Measurements from ENCODE around the gene HDAC4. TPM values are rescaled to one million over a fixed set of nuclear protein-coding genes. Genes with fewer than 3 reads are reported as not detected.

HDAC4 gene
- total RNA-seq, 1 experiment from 2014 or later, result 32.0 TPM

GRCh38 chr2:239118264-239118663, 282.6 kb downstream of the HDAC4 start:
- no peak for TF ChIP-seq CTCF (conservative IDR thresholded peaks at IDR 0.05)
- H3K36me3 Mint-ChIP-seq (ENCODE audit: insufficient read depth in 1 of 3, low read depth in 3 of 3), result no peaks in the 10 kb centered on the region; a peak in 2 of 7 replicates
- Histone ChIP-seq H3K23ac (ENCODE audit: insufficient read length, low read depth, low read length) (no peak overlapping the region), H3K14ac (ENCODE audit: insufficient read depth, low read length) (no peak overlapping the region), H2AFZ (ENCODE audit: low read length) (no peak overlapping the region), H2BK5ac (ENCODE audit: insufficient read length, low read length) (no peak overlapping the region), H2BK120ac (ENCODE audit: low read depth, low read length, poor library complexity, severe bottlenecking) (no peak overlapping the region), H2BK20ac (ENCODE audit: low read depth, low read length, poor library complexity, severe bottlenecking) (no peak overlapping the region), H4K91ac (ENCODE audit: insufficient read length, low read depth, low read length) (no peak overlapping the region), H4K5ac (ENCODE audit: insufficient read length, low read depth, low read length) (no peak overlapping the region), H2BK12ac (ENCODE audit: insufficient read length, low read depth, low read length) (no peak overlapping the region), H3K56ac (ENCODE audit: insufficient read length, low read depth, low read length) (no peak overlapping the region), H3K79me2 (ENCODE audit: insufficient read depth, low read length) (no peaks in the 10 kb centered on the region), H3K9me3 (ENCODE audit: control insufficient read depth, low read depth, low read length) (no peaks in the 10 kb centered on the region), H3K9ac (ENCODE audit: extremely low read depth, insufficient read length, low read length) (no peak overlapping the region), H3K79me1 (ENCODE audit: insufficient read depth, low read depth, low read length, poor library complexity, severe bottlenecking) (no peaks in the 10 kb centered on the region), H3K27ac (ENCODE audit: insufficient read length, low read depth, low read length) (no peak overlapping the region), H4K20me1 (ENCODE audit: control insufficient read depth, insufficient read depth, insufficient read length) (no peaks in the 10 kb centered on the region), H3K18ac (ENCODE audit: insufficient read length, low read depth, low read length) (no peak overlapping the region), H2BK15ac (ENCODE audit: low read depth, low read length) (no peak overlapping the region), H3T11ph (ENCODE audit: low read length) (no peak overlapping the region), H3K4ac (ENCODE audit: low read depth, low read length) (no peak overlapping the region), H2AK5ac (ENCODE audit: insufficient read length, low read length) (no peak overlapping the region), H3K23me2 (ENCODE audit: insufficient read length, low read depth, low read length, poor library complexity, severe bottlenecking) (no peaks in the 10 kb centered on the region), H4K8ac (replicated peaks; ENCODE audit: insufficient read length, low read depth, low read length) (no peak overlapping the region), H3K4me2 (ENCODE audit: insufficient read depth, insufficient read length, low read length) (no peak overlapping the region), H3K4me1 (ENCODE audit: insufficient read depth, low read length) (no peaks in the 10 kb centered on the region), H3K27me3 (ENCODE audit: insufficient read depth, low read length) (no peaks in the 10 kb centered on the region)
- no peaks in the 10 kb centered on the region; a peak in 1 of 5 replicates for H3K9me3 Mint-ChIP-seq
- H3K4me1 Mint-ChIP-seq, result no peaks in the 10 kb centered on the region
- H3K27ac Mint-ChIP-seq, result no peak overlapping the region
- H3K4me3 Mint-ChIP-seq, result no peak overlapping the region
- WGBS (ENCODE audit: extremely low coverage, insufficient read length, low lambda C conversion rate), result no CpG with 5 or more reads among the region's 26 CpGs
- H3K27me3 Mint-ChIP-seq (ENCODE audit: low read depth), result no peaks in the 10 kb centered on the region
- DNase-seq, result no peak
